K562 (cell line): ENCODE data around the gene DHDH. TPM values are rescaled to one million over a fixed set of nuclear protein-coding genes. Genes with fewer than 3 reads are reported as not detected.

Experiments used
- ARNT ChIP-seq, 2 experiments: fragments of 450-650 bp; IDR thresholded peaks; 2 replicates each; pipeline ENCODE4 v1.6.1; 2016; ENCODE audit warnings: mild to moderate bottlenecking in 1 of 2
- LARP7 ChIP-seq: fragments of 450-650 bp; IDR thresholded peaks from 2 replicates; pipeline ENCODE4 v1.6.1; 2016
- MAFK ChIP-seq: IDR thresholded peaks from 2 replicates; pipeline ENCODE4 v1.6.1; 2011; ENCODE audit warnings: low read length, improper control_type of control experiment
- POLR2A ChIP-seq: fragments of 450-650 bp; conservative IDR thresholded peaks from 2 replicates; pipeline ENCODE4 v1.6.1; 2016
- RFX5 ChIP-seq: IDR thresholded peaks from 2 replicates; pipeline ENCODE4 v1.6.1; 2011; ENCODE audit warnings: low read depth, mild to moderate bottlenecking, improper control_type of control experiment, low read length
- RNF2 ChIP-seq: sonication (generic); IDR thresholded peaks from 2 replicates; pipeline ENCODE4 v1.6.1; 2016
- ZNF197 ChIP-seq: fragments of 200-800 bp; sonication (Bioruptor generic); IDR thresholded peaks from 2 replicates; pipeline ENCODE4 v1.6.1; 2016; ENCODE audit warnings: low read depth, missing genetic modification characterization, missing compliant biosample characterization
- polyA plus RNA-seq, 8 experiments: library from polyadenylated mRNA; depleted of rRNA in 4 of 8; stranded (reverse) in 5 of 8; unstranded in 3 of 8; fragments of >200 nt; fragmentation: Nextera tagmentation in 2 of 8; fragmentation: Illumina TruSeq in 1 of 8; extraction: Ambion mirVana in 2 of 8; extraction: Trizol in 1 of 8; gene quantifications; 2 replicates each; pipeline versions ENCODE4 v1.2.1 to v1.2.3, GENCODE V29; 2011 to 2014; ENCODE audit warnings: inconsistent platforms in 1 of 8, missing spikeins in 1 of 8
- total RNA-seq, 7 experiments: library from RNA; depleted of rRNA in 6 of 7; stranded (reverse); fragments of >200 nt in 6 of 7; fragmentation: Illumina TruSeq in 2 of 7; extraction: Trizol in 2 of 7; gene quantifications; 2 replicates each; pipeline versions ENCODE4 v1.2.1 to v1.2.3, GENCODE V29; 2011 to 2021; ENCODE audit warnings: low replicate concordance in 1 of 7
- TF ChIP-seq, protein P1 (sequence below): fragments of 250-450 bp; sonication (Bioruptor Pico); IDR thresholded peaks from 2 replicates; pipeline ENCODE4 v1.5.0; 2021; ENCODE audit warnings: mild to moderate bottlenecking, borderline replicate concordance
- TF ChIP-seq, protein P2 (sequence below), 2 experiments: fragments of 450-650 bp; IDR thresholded peaks; 2 replicates each; pipeline ENCODE4 v1.6.1; 2016; ENCODE audit warnings: mild to moderate bottlenecking in 2 of 2, borderline replicate concordance in 1 of 2, low read depth in 1 of 2, moderate library complexity in 1 of 2
- TF ChIP-seq, protein P3 (sequence below), 2 experiments: fragments of 450-650 bp in 1 of 2; sonication (generic) in 1 of 2; formaldehyde crosslinking in 1 of 2; IDR thresholded peaks in 1 of 2; conservative IDR thresholded peaks in 1 of 2; 2 replicates each; pipeline versions ENCODE4 v1.6.1 to v1.8.1; 2016 to 2023; ENCODE audit warnings: mild to moderate bottlenecking in 2 of 2, moderate library complexity in 2 of 2, inconsistent platforms in 1 of 2, missing genetic modification reagents in 1 of 2

The DHDH gene
- total and polyA plus RNA-seq, 9 of the 15 experiments (the other 6 are each of a cell fraction or from before 2014, with no cell fraction given): 0.37 to 1.9 (median 0.87) TPM

DNA sequence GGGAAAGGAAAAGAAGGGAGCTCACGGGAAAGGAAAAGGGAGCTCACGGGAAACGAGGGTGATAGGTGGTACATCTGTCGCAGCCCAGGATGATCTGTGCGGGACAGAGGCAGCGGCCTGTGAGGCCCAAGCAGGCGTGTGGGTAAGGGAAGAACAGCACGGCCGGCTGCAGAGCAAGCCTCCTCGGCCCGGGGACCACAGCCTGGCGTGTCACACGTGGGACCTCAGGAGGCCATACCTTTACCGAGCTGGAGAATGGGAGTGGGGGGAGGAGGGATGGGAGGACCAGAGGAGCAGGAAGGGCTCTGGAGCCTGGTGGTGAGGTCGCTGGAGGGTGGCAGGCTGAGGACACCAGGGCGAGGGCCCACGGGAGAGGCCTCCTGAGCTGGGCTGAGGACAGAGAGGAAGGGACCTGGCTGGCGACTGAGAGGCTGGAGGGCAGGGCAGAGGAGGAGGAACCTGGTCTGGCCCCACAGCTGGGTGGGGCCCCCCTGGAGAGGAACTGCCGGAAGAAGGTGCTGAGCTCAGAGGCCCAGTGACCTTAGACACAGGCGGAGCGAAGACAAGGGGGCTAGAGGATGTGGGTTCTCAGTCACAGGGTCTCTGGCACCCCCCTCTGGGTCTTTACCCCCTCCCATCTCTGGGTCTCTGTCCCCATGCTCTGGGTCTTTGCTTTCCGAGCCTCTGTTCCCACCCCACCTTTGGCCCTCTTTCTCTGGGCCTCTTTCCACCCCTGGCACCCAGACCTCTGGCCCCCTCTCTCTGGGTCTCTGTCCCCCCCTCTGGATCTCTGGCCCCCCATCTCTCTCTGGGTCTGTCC is 28.7 kb downstream of the DHDH start (continued):
- TF ChIP-seq, protein P1, sequence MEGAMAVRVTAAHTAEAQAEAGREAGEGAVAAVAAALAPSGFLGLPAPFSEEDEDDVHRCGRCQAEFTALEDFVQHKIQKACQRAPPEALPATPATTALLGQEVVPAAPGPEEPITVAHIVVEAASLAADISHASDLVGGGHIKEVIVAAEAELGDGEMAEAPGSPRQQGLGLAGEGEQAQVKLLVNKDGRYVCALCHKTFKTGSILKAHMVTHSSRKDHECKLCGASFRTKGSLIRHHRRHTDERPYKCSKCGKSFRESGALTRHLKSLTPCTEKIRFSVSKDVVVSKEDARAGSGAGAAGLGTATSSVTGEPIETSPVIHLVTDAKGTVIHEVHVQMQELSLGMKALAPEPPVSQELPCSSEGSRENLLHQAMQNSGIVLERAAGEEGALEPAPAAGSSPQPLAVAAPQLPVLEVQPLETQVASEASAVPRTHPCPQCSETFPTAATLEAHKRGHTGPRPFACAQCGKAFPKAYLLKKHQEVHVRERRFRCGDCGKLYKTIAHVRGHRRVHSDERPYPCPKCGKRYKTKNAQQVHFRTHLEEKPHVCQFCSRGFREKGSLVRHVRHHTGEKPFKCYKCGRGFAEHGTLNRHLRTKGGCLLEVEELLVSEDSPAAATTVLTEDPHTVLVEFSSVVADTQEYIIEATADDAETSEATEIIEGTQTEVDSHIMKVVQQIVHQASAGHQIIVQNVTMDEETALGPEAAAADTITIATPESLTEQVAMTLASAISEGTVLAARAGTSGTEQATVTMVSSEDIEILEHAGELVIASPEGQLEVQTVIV (CRISPR knock-in tag): no peak
- no peak for TF ChIP-seq MAFK
- TF ChIP-seq, protein P2, sequence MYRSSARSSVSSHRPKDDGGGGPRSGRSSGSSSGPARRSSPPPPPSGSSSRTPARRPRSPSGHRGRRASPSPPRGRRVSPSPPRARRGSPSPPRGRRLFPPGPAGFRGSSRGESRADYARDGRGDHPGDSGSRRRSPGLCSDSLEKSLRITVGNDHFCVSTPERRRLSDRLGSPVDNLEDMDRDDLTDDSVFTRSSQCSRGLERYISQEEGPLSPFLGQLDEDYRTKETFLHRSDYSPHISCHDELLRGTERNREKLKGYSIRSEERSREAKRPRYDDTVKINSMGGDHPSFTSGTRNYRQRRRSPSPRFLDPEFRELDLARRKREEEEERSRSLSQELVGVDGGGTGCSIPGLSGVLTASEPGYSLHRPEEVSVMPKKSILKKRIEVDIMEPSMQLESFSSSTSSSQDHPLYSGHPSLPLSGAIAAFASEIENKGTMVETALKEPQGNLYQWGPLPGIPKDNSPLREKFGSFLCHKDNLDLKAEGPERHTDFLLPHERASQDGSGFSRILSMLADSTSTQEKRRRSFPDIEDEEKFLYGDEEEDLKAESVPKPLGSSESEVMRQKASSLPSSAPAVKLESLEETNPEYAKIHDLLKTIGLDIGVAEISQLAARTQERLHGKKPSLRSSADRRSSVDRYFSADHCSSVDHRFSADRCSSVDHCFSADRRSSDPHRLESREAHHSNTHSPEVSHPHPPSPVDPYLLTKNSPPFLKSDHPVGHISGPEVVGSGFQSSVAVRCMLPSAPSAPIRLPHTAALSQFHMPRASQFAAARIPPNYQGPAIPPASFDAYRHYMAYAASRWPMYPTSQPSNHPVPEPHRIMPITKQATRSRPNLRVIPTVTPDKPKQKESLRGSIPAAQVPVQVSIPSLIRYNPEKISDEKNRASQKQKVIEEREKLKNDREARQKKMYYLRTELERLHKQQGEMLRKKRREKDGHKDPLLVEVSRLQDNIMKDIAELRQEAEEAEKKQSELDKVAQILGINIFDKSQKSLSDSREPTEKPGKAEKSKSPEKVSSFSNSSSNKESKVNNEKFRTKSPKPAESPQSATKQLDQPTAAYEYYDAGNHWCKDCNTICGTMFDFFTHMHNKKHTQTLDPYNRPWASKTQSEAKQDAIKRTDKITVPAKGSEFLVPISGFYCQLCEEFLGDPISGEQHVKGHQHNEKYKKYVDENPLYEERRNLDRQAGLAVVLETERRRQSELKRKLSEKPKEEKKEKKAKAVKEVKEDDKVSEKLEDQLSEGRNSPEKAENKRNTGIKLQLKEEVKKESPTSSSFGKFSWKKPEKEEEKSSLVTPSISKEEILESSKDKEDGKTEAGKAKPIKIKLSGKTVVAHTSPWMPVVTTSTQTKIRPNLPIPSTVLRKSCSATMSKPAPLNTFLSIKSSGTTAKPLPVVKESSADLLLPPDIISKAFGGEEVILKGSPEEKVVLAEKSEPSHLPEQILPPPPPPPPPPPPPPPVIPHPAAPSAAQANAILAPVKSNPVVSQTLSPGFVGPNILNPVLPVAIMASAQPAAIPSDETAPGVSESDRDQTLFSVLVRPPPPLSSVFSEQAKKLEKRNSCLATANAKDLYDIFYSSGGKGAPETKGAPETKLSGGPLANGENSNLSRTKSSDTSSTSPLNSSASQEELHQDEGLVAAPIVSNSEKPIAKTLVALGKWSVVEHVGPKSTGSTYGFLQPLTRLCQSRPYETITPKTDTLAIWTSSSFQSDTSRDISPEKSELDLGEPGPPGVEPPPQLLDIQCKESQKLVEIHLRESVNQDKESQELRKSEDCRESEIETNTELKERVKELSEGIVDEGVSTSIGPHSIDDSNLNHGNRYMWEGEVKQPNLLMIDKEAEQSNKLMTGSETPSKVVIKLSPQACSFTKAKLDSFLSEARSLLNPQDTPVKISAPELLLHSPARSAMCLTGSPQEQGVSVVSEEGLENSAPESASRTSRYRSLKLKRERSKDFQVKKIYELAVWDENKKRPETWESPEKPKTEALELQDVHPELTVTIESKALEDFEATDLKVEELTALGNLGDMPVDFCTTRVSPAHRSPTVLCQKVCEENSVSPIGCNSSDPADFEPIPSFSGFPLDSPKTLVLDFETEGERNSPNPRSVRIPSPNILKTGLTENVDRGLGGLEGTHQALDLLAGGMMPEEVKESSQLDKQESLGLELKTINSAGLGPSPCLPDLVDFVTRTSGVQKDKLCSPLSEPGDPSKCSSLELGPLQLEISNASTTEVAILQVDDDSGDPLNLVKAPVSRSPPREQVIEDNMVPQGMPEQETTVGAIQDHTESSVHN (IDR thresholded peaks at IDR 0.05; ENCODE audit: borderline replicate concordance in 1 of 2, low read depth in 1 of 2): peak in 1 of 2 experiments; percentile 15; a peak in 1 of 4 replicates
- 0 out of 2 replicates have a peak, but pooled peaks have one; percentile 63 for TF ChIP-seq ZNF197
- no peak for TF ChIP-seq RFX5
- TF ChIP-seq POLR2A: peak; percentile 90
- peak; percentile 55; the same call in 1 of the 2 replicates for TF ChIP-seq RNF2
- peak in 1 of 2 experiments; percentile 44; a peak in 1 of 4 replicates for TF ChIP-seq ARNT (IDR thresholded peaks at IDR 0.05)
- TF ChIP-seq LARP7: 0 out of 2 replicates have a peak, but pooled peaks have one; percentile 20
- TF ChIP-seq, protein P3, sequence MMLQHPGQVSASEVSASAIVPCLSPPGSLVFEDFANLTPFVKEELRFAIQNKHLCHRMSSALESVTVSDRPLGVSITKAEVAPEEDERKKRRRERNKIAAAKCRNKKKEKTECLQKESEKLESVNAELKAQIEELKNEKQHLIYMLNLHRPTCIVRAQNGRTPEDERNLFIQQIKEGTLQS (IDR thresholded peaks at IDR 0.05): peak; percentile 20; the same call in 1 of the 2 replicates
- TF ChIP-seq, protein P3 (CRISPR knock-in tag; conservative IDR thresholded peaks at IDR 0.05): no peak
